Measurements from ENCODE around the gene NUMB. TPM values are rescaled to one million over a fixed set of nuclear protein-coding genes. Genes with fewer than 3 reads are reported as not detected.

The NUMB gene
- total RNA-seq, 4 donors from 2014 or later = 105 to 125 (median 117) TPM

DNA sequence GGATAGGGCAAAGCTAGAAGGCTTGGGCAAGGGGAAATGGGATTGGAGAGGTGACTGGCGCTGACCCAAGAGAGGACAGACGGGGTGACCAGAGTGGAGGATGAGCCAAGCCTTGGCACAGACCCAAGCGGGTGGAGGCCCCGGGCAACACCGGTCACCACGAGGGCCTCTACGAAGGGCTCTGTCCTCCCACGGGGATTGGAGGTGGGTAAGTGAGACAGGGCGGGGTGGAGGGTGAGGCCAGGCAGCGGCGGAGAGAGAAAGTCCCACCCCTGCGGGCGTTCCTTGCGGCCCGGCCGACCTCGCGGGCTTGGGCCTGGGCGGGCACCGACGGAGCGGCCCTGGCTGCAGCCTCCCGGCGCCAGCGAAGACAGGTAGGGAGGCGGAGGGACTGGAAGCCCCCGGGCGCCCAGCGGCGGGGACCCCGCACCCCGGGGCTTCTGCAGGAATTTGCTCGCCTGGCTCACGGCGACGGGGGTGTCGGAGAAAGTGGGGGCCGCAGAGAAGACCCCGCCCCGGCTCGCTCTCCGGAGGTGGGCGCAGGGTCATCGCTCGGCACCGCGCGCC lies 221.0 kb downstream of the NUMB start, which contains the start of gene PAPLN:
PAPLN (plus strand) TSS at position 288 of the 567 bp plus-strand sequence. CDS start 2,273 bp downstream, outside the sequence.
- TF ChIP-seq POLR2A (IDR thresholded peaks at IDR 0.05) = no peak
- TF ChIP-seq, protein P1, sequence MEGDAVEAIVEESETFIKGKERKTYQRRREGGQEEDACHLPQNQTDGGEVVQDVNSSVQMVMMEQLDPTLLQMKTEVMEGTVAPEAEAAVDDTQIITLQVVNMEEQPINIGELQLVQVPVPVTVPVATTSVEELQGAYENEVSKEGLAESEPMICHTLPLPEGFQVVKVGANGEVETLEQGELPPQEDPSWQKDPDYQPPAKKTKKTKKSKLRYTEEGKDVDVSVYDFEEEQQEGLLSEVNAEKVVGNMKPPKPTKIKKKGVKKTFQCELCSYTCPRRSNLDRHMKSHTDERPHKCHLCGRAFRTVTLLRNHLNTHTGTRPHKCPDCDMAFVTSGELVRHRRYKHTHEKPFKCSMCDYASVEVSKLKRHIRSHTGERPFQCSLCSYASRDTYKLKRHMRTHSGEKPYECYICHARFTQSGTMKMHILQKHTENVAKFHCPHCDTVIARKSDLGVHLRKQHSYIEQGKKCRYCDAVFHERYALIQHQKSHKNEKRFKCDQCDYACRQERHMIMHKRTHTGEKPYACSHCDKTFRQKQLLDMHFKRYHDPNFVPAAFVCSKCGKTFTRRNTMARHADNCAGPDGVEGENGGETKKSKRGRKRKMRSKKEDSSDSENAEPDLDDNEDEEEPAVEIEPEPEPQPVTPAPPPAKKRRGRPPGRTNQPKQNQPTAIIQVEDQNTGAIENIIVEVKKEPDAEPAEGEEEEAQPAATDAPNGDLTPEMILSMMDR (IDR thresholded peaks at IDR 0.05) = no peak
- peak in 2 of 3 donors; percentile 72 to 73 for DNase-seq
- H3K27ac ChIP-seq = peak within 1 kb of the TSS in 3 of 4 donors; percentile 32 to 62 (median 35)
- peak within 1 kb of the TSS; percentile 41 to 59 (median 56) for H3K4me3 ChIP-seq
- no peaks in the 10 kb centered on the region for H3K36me3 ChIP-seq
- H3K27me3 ChIP-seq = no peaks in the 10 kb centered on the region
- no peaks in the 10 kb centered on the region for H3K9me3 ChIP-seq
- H3K4me1 ChIP-seq = peaks cover 0 to 56% (median 29%) of the 10 kb centered on the region in 4 donors

DNA sequence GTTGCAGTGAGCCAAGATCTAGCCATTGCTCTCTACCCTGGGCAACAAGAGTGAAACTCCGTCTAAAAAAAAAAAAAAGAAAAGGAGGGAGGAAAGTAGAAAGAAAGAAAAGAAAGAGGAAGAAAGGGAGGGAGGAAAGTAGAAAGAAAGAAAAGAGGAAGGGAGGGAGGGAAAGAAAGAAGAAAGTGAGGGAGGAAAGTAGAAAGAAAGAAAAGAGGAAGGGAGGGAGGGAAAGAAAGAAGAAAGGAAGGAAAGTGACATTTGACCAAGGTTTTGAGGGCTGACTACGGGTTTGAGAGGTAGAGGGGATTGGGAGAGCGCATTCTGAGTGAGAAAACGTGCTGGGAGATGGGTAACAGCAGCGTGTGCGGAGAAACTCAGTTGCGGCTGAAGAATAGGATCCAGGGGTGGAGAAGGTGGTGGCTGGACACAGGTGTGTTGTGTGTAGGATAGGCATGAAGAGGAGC lies 221.6 kb downstream of the NUMB start:
- DNase-seq = no peak
- H3K4me3 ChIP-seq = peak overlapping the region in 1 of 4 donors; percentile 59
- peaks cover 0 to 51% (median 28%) of the 10 kb centered on the region in 4 donors for H3K4me1 ChIP-seq
- TF ChIP-seq, protein P1 (IDR thresholded peaks at IDR 0.05) = no peak
- no peak for TF ChIP-seq POLR2A (IDR thresholded peaks at IDR 0.05)
- H3K9me3 ChIP-seq = no peaks in the 10 kb centered on the region
- no peaks in the 10 kb centered on the region for H3K27me3 ChIP-seq
- no peaks in the 10 kb centered on the region for H3K36me3 ChIP-seq
- H3K27ac ChIP-seq = no peak overlapping the region

DNA sequence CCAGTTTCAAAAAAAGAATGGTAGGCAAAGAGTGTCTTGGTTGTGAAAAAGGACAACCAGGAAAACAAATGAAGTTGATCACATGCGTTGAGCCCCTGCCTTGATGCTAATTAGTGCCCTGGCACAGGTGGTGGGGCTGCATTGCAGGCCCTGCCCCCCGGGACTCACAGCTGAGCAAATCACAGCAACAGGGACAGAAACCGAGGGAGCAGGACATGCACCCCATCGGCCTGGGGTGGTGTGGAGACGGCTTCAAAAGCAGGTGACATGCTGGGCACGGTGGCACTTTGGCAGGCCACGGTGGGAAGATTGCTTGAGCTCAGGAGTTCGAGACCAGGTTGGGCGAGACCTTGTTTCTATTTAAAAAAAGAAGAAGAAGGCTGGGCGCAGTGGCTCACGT lies 222.2 kb downstream of the NUMB start:
- Histone ChIP-seq H3K27me3 (no peaks in the 10 kb centered on the region), H3K4me3 (no peak overlapping the region), H3K9me3 (no peaks in the 10 kb centered on the region), H3K27ac (no peak overlapping the region), H3K4me1 (peaks cover 0 to 47% (median 25%) of the 10 kb centered on the region in 4 donors), H3K36me3 (no peaks in the 10 kb centered on the region)
- no peak for TF ChIP-seq POLR2A (IDR thresholded peaks at IDR 0.05)
- TF ChIP-seq, protein P1 (IDR thresholded peaks at IDR 0.05) = no peak
- DNase-seq = no peak

DNA sequence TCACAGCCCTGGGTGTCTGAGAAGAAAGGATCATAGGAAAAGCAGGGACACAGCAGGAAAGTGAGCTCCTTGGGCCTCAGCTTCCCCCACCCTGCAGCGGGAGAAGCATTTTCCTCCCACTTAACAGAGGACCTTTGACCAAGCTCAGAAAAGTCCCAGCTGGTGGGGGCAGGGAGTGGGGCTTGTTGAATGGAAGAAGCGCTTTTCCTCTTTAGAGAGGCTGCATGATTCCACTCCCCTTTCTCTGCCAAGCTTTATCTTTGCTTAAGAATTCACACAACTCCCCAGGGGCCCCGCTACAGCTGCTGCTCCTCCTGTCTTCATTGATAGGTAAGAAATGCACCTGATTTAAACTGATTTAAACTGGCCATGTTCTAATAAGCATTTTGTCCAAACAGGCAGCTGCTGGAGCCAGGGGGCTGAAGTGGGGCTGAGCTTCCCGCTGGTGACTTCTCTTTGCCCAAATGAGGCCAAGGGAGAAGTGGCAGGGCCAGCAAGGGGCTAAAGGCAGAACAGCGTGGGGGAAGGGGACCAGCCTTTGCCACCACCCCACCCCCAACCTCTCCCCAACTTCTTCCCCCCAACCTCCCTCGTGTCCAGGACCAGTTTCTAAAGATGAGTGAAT lies 222.7 kb downstream of the NUMB start:
- Histone ChIP-seq H3K4me3 (no peak overlapping the region), H3K4me1 (peaks cover 0 to 43% (median 20%) of the 10 kb centered on the region in 4 donors), H3K27me3 (no peaks in the 10 kb centered on the region), H3K9me3 (no peaks in the 10 kb centered on the region), H3K36me3 (no peaks in the 10 kb centered on the region), H3K27ac (peak overlapping the region in 1 of 4 donors; percentile 7)
- TF ChIP-seq, protein P1 (IDR thresholded peaks at IDR 0.05) = no peak
- TF ChIP-seq POLR2A (IDR thresholded peaks at IDR 0.05) = no peak
- DNase-seq = no peak

DNA sequence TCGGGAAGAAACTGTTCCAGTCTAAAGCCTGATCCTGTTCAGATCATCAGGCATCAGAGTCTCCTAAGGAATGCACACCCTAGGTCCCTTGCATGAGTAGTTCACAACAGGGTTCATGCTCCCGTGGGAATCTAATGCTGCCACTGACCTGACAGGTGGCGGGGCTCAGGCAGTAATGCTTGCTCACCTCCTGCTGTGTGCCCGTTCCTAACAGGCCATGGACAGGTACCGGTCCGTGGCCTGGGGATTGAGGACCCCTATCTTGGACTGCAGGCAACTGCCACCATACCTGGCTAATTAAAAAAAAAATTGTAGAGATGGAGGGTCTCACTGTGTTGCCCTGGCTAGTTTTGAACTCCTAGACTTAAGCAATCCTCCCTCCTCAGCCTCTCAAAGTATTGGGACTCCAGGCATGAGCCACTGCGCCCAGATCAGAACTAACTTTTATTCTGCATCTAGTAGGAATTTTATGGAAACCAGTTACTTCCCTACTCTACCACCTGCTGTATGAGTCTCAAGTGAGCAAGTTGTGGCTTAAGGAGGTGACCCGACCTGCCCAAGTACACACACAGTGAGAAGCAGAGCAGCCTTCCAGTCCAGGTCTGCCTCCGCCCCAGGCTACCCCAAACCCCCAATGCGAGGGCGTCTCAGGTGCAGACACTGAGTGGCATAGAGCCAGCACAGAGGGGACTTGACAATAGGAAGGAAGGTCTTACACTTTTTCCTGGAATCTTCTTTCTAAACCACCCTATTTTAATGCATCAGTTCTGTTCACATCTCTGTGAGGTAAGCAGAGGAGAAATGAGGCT lies 223.6 kb downstream of the NUMB start:
- no peaks in the 10 kb centered on the region for H3K27me3 ChIP-seq
- no peak for DNase-seq
- peaks cover 0 to 41% (median 17%) of the 10 kb centered on the region in 4 donors for H3K4me1 ChIP-seq
- TF ChIP-seq, protein P1 (IDR thresholded peaks at IDR 0.05) = no peak
- TF ChIP-seq POLR2A (IDR thresholded peaks at IDR 0.05) = no peak
- H3K27ac ChIP-seq = peak overlapping the region in 1 of 4 donors; percentile 7
- no peak overlapping the region for H3K4me3 ChIP-seq
- no peaks in the 10 kb centered on the region for H3K36me3 ChIP-seq
- H3K9me3 ChIP-seq = no peaks in the 10 kb centered on the region
